Glutamatergic neuron (in vitro differentiated cells): ENCODE results near the gene B3GNT2. TPM values are rescaled to one million over a fixed set of nuclear protein-coding genes. Genes with fewer than 3 reads are reported as not detected.
A peak's percentile ranks its signal among the peaks of the same experiment; 100 is the strongest.

ENCODE experiments used
- DNase-seq: peaks from one replicate; pipeline ENCODE4 v3.0.0; 2022
- H3K27ac Mint-ChIP-seq: one replicate; pipeline ENCODE4 v1.8.0; 2020; ENCODE audit warnings: mild to moderate bottlenecking, mixed read lengths, inconsistent platforms; ENCODE audit not compliant: unreplicated experiment
- H3K27me3 Mint-ChIP-seq: one replicate; pipeline ENCODE4 v1.8.0; 2020; ENCODE audit warnings: mild to moderate bottlenecking, moderate library complexity, mixed read lengths, inconsistent platforms; ENCODE audit not compliant: unreplicated experiment
- H3K36me3 Mint-ChIP-seq: one replicate; pipeline ENCODE4 v1.8.0; 2020; ENCODE audit warnings: mild to moderate bottlenecking, mixed read lengths, inconsistent platforms; ENCODE audit not compliant: unreplicated experiment
- H3K4me1 Mint-ChIP-seq: one replicate; pipeline ENCODE4 v1.8.0; 2020; ENCODE audit warnings: mild to moderate bottlenecking, low read depth, mixed read lengths, inconsistent platforms; ENCODE audit not compliant: unreplicated experiment
- H3K4me3 Mint-ChIP-seq: one replicate; pipeline ENCODE4 v1.8.0; 2020; ENCODE audit warnings: mild to moderate bottlenecking, mixed read lengths, inconsistent platforms; ENCODE audit not compliant: unreplicated experiment
- H3K9me3 Mint-ChIP-seq: one replicate; pipeline ENCODE4 v1.8.0; 2020; ENCODE audit warnings: mild to moderate bottlenecking, moderate library complexity, mixed read lengths, inconsistent platforms; ENCODE audit not compliant: unreplicated experiment
- CTCF ChIP-seq: fragments of 200-600 bp; sonication (generic); IDR thresholded peaks from one replicate; pipeline ENCODE4 v1.5.0; 2021; ENCODE audit not compliant: partially characterized antibody, unreplicated experiment
- total RNA-seq: library from RNA; stranded (reverse); fragmentation: NEBNext Ultra II Directional; extraction: Animal tissue kit (Norgen Biotek cat#: 25700); gene quantifications from one replicate; pipeline ENCODE4 v1.2.1, GENCODE V29; 2021; ENCODE audit not compliant: unreplicated experiment

The B3GNT2 gene
- total RNA-seq, 1 donor from 2014 or later = 5.7 TPM

GRCh38 chr2:62178741-62179271 lies 17.1 kb upstream of the B3GNT2 start:
- Mint-ChIP-seq H3K4me1 (peaks cover 14% of the 10 kb centered on the region), H3K9me3 (peaks cover 1% of the 10 kb centered on the region), H3K4me3 (no peak overlapping the region), H3K27me3 (peaks cover 2% of the 10 kb centered on the region), H3K36me3 (no peaks in the 10 kb centered on the region), H3K27ac (no peak overlapping the region)
- TF ChIP-seq CTCF = no peak
- no peak for DNase-seq

- Mint-ChIP-seq H3K4me1 (peaks cover 14% of the 10 kb centered on the region), H3K9me3 (peaks cover 1% of the 10 kb centered on the region), H3K27me3 (peaks cover 2% of the 10 kb centered on the region), H3K36me3 (no peaks in the 10 kb centered on the region), H3K27ac (no peak overlapping the region), H3K4me3 (no peak overlapping the region)
- DNase-seq = no peak
- TF ChIP-seq CTCF = no peak
These were observed 14.9 kb upstream of the B3GNT2 start for GRCh38 chr2:62180975-62181374.

- H3K36me3 Mint-ChIP-seq = no peaks in the 10 kb centered on the region
- H3K4me3 Mint-ChIP-seq = peak overlapping the region; percentile 47
- H3K9me3 Mint-ChIP-seq = peaks cover 1% of the 10 kb centered on the region
- peak overlapping the region; percentile 87 for H3K27ac Mint-ChIP-seq
- TF ChIP-seq CTCF = no peak
- DNase-seq = no peak
- peaks cover 2% of the 10 kb centered on the region for H3K27me3 Mint-ChIP-seq
- peaks cover 12% of the 10 kb centered on the region for H3K4me1 Mint-ChIP-seq
These were observed 14.1 kb upstream of the B3GNT2 start for GRCh38 chr2:62181843-62182242.

- TF ChIP-seq CTCF = no peak
- no peak overlapping the region for H3K27ac Mint-ChIP-seq
- H3K27me3 Mint-ChIP-seq = peaks cover 5% of the 10 kb centered on the region
- peaks cover 12% of the 10 kb centered on the region for H3K4me1 Mint-ChIP-seq
- H3K9me3 Mint-ChIP-seq = peaks cover 1% of the 10 kb centered on the region
- no peak for DNase-seq
- no peak overlapping the region for H3K4me3 Mint-ChIP-seq
- H3K36me3 Mint-ChIP-seq = no peaks in the 10 kb centered on the region
These were observed 11.2 kb upstream of the B3GNT2 start for GRCh38 chr2:62184512-62185230.

GRCh38 chr2:62185475-62186155 lies 10.3 kb upstream of the B3GNT2 start:
- Mint-ChIP-seq H3K36me3 (no peaks in the 10 kb centered on the region), H3K4me3 (no peak overlapping the region), H3K27me3 (peaks cover 5% of the 10 kb centered on the region), H3K27ac (no peak overlapping the region), H3K9me3 (peaks cover 1% of the 10 kb centered on the region), H3K4me1 (peaks cover 12% of the 10 kb centered on the region)
- no peak for TF ChIP-seq CTCF
- no peak for DNase-seq
